Measurements from ENCODE around the gene KLHL42. TPM values are rescaled to one million over a fixed set of nuclear protein-coding genes. Genes with fewer than 3 reads are reported as not detected.
A peak's percentile ranks its signal among the peaks of the same experiment; 100 is the strongest.

KLHL42 gene
- total RNA-seq, 6 donors from 2014 or later: 18.5 to 46.1 (median 22.6) TPM

GRCh38 chr12:27826076-27826475 lies 46.0 kb downstream of the KLHL42 start:
- no peaks in the 10 kb centered on the region for H3K9me3 ChIP-seq
- WGBS, 2 donors: 84 to 86% methylated on average over 1 of the region's 1 CpG
- no peak for TF ChIP-seq POLR2A (IDR thresholded peaks at IDR 0.05)
- TF ChIP-seq EP300 (IDR thresholded peaks at IDR 0.05): no peak
- TF ChIP-seq, protein P1, sequence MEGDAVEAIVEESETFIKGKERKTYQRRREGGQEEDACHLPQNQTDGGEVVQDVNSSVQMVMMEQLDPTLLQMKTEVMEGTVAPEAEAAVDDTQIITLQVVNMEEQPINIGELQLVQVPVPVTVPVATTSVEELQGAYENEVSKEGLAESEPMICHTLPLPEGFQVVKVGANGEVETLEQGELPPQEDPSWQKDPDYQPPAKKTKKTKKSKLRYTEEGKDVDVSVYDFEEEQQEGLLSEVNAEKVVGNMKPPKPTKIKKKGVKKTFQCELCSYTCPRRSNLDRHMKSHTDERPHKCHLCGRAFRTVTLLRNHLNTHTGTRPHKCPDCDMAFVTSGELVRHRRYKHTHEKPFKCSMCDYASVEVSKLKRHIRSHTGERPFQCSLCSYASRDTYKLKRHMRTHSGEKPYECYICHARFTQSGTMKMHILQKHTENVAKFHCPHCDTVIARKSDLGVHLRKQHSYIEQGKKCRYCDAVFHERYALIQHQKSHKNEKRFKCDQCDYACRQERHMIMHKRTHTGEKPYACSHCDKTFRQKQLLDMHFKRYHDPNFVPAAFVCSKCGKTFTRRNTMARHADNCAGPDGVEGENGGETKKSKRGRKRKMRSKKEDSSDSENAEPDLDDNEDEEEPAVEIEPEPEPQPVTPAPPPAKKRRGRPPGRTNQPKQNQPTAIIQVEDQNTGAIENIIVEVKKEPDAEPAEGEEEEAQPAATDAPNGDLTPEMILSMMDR (IDR thresholded peaks at IDR 0.05): no peak
- TF ChIP-seq POLR2AphosphoS5 (IDR thresholded peaks at IDR 0.05): no peak
- no peak overlapping the region for H3K27ac ChIP-seq
- ATAC-seq (ENCODE audit: low FRiP score in 2 of 2) (no peak), DNase-seq (no peak)
- H3K27me3 ChIP-seq: no peaks in the 10 kb centered on the region
- H3K36me3 ChIP-seq: no peaks in the 10 kb centered on the region
- H3K4me1 ChIP-seq: peaks cover 0 to 6% (median 4%) of the 10 kb centered on the region in 4 donors
- H3K4me3 ChIP-seq: no peak overlapping the region

DNA sequence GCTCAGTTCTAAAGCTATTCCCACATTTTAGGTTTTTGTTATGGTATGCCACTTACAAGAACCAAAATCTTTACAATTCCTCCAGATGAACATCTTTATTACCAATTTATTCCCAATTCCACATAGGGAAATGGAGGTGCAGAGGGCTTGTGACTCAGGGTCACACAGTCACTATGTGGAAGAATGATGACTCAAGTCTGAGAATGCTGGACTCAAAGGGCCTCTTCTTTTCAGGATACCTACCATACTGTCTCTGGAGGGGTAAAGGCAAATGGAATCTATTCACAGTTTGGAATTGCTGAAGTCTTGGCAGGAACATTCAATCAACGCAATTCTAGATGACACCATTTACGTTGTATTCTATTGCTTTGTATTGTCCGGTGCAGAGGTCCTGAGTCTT lies 48.2 kb downstream of the KLHL42 start:
- Histone ChIP-seq H3K36me3 (no peaks in the 10 kb centered on the region), H3K27me3 (no peaks in the 10 kb centered on the region), H3K27ac (no peak overlapping the region), H3K9me3 (no peaks in the 10 kb centered on the region), H3K4me1 (no peaks in the 10 kb centered on the region), H3K4me3 (no peak overlapping the region)
- TF ChIP-seq POLR2A (IDR thresholded peaks at IDR 0.05): no peak
- TF ChIP-seq, protein P1 (IDR thresholded peaks at IDR 0.05): no peak
- TF ChIP-seq POLR2AphosphoS5 (IDR thresholded peaks at IDR 0.05): no peak
- no peak for TF ChIP-seq EP300 (IDR thresholded peaks at IDR 0.05)
- DNase-seq: no peak
- no peak for ATAC-seq (ENCODE audit: low FRiP score in 2 of 2)
- 90 to 92% methylated on average over 3 of the region's 3 CpGs for WGBS, 2 donors

GRCh38 chr12:27838543-27839185 lies 58.6 kb downstream of the KLHL42 start:
- DNase-seq (no peak), ATAC-seq (ENCODE audit: low FRiP score in 2 of 2) (no peak)
- Histone ChIP-seq H3K9me3 (no peaks in the 10 kb centered on the region), H3K36me3 (no peaks in the 10 kb centered on the region), H3K27ac (no peak overlapping the region), H3K4me1 (no peaks in the 10 kb centered on the region), H3K27me3 (no peaks in the 10 kb centered on the region), H3K4me3 (no peak overlapping the region)
- 66 to 76% methylated on average over 2 of the region's 2 CpGs for WGBS, 2 donors
- TF ChIP-seq EP300 (IDR thresholded peaks at IDR 0.05) (no peak), POLR2A (IDR thresholded peaks at IDR 0.05) (no peak), POLR2AphosphoS5 (IDR thresholded peaks at IDR 0.05) (no peak)
- TF ChIP-seq, protein P1 (IDR thresholded peaks at IDR 0.05): no peak

DNA sequence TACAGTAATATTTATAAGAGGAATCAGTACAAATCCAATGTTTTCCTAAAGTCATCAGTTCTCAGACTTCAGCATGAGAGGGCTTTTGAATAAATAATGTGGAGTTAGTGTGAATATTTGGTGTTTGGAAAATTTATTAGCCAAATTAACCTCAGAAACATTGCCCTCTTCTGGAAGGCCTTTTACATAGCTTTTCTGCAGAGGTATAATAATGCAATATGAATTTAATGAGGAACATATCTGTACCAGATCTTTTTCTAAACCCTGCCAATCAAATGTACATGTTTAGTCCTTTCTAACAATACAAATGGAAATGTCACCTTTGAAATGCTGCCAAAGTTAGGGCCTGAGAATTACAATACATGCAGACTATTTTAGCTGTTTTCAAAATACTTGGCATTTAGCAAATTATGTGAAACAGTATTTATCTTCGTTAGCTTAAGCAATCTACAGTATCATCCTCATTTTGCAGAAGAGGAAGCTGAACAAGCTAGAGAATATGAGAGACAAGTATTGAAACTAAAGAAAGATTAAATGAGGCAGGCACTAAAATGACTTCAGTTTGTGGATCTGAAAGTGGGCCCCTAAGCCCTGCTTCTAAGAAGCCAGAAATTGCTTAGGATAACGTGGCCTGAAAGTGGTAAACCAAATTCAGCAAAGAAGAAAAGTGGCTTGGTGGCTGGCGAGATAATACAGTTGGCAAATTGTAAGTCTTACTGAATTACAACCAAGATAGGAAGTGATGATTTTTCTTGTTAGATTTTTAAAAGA lies 60.4 kb downstream of the KLHL42 start:
- Histone ChIP-seq H3K4me1 (no peaks in the 10 kb centered on the region), H3K27ac (no peak overlapping the region), H3K4me3 (no peak overlapping the region), H3K9me3 (no peaks in the 10 kb centered on the region), H3K36me3 (no peaks in the 10 kb centered on the region), H3K27me3 (no peaks in the 10 kb centered on the region)
- ATAC-seq (ENCODE audit: low FRiP score in 2 of 2) (no peak), DNase-seq (no peak)
- TF ChIP-seq EP300 (IDR thresholded peaks at IDR 0.05): no peak
- TF ChIP-seq, protein P1 (IDR thresholded peaks at IDR 0.05): peak in 1 of 6 experiments; percentile 5
- whole genome bisulfite sequencing, 2 donors: 69 to 70% methylated on average over 3 of the region's 3 CpGs

Data from upper lobe of left lung (tissue), 6 donors.